Measurements from ENCODE around the gene TMEM41A.

- TF ChIP-seq CTCF (IDR thresholded peaks at IDR 0.05; ENCODE audit: low read length) (no peak), EZH2 (optimal IDR thresholded peaks at IDR 0.05; ENCODE audit: low read depth, low read length) (no peak), EZH2phosphoT487 (IDR thresholded peaks at IDR 0.05; ENCODE audit: low read length) (no peak)
These were observed 12.4 kb downstream of the TMEM41A start for GRCh38 chr3:185486394-185486793.

All from MM.1S (cell line).